HL-60 (cell line): ENCODE measurements around the gene NXNL1.

Source experiments
- DNase-seq, 2 experiments: peaks; one replicate each; pipeline ENCODE4 v3.0.0-alpha.2; 2010 to 2020; ENCODE audit warnings: low read depth in 1 of 2, low spot score in 1 of 2
- H3K27ac ChIP-seq: fragments of 250-450 bp; sonication (Bioruptor Pico); replicated peaks from 2 replicates; pipeline ENCODE4 v1.5.1; 2020; ENCODE audit warnings: mild to moderate bottlenecking, moderate library complexity
- H3K27me3 ChIP-seq: fragments of 250-450 bp; sonication (Bioruptor Pico); 2 replicates; pipeline ENCODE4 v1.5.1; 2021; ENCODE audit warnings: mild to moderate bottlenecking, moderate library complexity; ENCODE audit not compliant: insufficient read depth, poor library complexity, severe bottlenecking
- H3K4me3 ChIP-seq: replicated peaks from 2 replicates; pipeline ENCODE4 v1.5.1; 2011; ENCODE audit warnings: mild to moderate bottlenecking, control low read depth, low read length; ENCODE audit not compliant: insufficient read depth
- GABPA ChIP-seq: IDR thresholded peaks from 2 replicates; pipeline ENCODE4 v1.6.1; 2012; ENCODE audit warnings: low read depth
- POLR2AphosphoS5 ChIP-seq: IDR thresholded peaks from 2 replicates; pipeline ENCODE4 v1.6.1; 2012; ENCODE audit warnings: low read depth
- SPI1 ChIP-seq: IDR thresholded peaks from 2 replicates; pipeline ENCODE4 v1.6.1; 2012; ENCODE audit warnings: low read depth, mild to moderate bottlenecking, borderline replicate concordance
- TF ChIP-seq, protein P1 (sequence below): IDR thresholded peaks from 2 replicates; pipeline ENCODE4 v1.6.1; 2012; ENCODE audit warnings: low read depth; ENCODE audit not compliant: insufficient replicate concordance
- TF ChIP-seq, protein P2 (sequence below): IDR thresholded peaks from one replicate; pipeline ENCODE4 v1.5.1; 2011; ENCODE audit warnings: low read length, control low read depth, inconsistent platforms; ENCODE audit not compliant: insufficient read depth

Gene NXNL1

DNA sequence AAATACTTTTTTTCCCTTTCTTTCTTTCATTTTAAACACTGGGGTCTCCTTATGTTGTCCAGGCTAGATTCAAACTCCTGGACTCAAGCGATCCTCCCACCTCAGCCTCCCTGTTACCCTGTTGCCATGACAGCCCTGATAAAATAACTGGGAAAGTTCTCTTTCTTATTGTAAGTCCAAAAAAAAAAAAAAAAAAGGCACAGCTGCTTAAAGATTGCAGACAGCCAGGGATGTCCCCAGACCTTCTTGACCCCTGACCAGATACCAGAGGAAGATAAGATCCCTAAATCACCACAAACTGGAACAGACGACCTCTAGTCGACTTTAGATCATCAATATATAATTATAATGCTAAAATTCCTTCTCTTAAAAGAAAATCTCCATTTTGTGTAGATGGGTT is 42.0 kb downstream of the NXNL1 start:
- no peak for DNase-seq
- peak overlapping the region; percentile 64 for H3K27ac ChIP-seq

DNA sequence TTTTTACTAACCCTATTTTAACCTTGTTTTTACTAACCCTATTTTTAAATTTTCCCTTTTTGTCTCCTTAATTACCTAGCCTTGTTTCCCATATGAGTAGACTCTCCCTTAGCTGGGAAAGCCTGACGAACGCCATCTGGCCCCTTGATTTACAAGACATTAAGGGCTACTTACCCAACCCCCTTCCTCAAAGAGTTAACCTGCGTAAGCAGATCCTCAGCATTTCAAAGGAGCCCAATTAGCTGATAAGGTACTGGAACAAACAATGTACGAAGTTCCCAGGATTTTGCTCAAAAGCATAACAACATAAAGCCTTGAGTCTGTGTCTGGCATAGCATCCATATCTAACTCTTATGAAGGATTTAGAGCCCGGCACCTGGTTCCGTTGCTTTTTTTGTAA is 45.6 kb downstream of the NXNL1 start:
- DNase-seq, result no peak
- TF ChIP-seq, protein P1, sequence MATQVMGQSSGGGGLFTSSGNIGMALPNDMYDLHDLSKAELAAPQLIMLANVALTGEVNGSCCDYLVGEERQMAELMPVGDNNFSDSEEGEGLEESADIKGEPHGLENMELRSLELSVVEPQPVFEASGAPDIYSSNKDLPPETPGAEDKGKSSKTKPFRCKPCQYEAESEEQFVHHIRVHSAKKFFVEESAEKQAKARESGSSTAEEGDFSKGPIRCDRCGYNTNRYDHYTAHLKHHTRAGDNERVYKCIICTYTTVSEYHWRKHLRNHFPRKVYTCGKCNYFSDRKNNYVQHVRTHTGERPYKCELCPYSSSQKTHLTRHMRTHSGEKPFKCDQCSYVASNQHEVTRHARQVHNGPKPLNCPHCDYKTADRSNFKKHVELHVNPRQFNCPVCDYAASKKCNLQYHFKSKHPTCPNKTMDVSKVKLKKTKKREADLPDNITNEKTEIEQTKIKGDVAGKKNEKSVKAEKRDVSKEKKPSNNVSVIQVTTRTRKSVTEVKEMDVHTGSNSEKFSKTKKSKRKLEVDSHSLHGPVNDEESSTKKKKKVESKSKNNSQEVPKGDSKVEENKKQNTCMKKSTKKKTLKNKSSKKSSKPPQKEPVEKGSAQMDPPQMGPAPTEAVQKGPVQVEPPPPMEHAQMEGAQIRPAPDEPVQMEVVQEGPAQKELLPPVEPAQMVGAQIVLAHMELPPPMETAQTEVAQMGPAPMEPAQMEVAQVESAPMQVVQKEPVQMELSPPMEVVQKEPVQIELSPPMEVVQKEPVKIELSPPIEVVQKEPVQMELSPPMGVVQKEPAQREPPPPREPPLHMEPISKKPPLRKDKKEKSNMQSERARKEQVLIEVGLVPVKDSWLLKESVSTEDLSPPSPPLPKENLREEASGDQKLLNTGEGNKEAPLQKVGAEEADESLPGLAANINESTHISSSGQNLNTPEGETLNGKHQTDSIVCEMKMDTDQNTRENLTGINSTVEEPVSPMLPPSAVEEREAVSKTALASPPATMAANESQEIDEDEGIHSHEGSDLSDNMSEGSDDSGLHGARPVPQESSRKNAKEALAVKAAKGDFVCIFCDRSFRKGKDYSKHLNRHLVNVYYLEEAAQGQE, result no peak
- TF ChIP-seq, protein P2, sequence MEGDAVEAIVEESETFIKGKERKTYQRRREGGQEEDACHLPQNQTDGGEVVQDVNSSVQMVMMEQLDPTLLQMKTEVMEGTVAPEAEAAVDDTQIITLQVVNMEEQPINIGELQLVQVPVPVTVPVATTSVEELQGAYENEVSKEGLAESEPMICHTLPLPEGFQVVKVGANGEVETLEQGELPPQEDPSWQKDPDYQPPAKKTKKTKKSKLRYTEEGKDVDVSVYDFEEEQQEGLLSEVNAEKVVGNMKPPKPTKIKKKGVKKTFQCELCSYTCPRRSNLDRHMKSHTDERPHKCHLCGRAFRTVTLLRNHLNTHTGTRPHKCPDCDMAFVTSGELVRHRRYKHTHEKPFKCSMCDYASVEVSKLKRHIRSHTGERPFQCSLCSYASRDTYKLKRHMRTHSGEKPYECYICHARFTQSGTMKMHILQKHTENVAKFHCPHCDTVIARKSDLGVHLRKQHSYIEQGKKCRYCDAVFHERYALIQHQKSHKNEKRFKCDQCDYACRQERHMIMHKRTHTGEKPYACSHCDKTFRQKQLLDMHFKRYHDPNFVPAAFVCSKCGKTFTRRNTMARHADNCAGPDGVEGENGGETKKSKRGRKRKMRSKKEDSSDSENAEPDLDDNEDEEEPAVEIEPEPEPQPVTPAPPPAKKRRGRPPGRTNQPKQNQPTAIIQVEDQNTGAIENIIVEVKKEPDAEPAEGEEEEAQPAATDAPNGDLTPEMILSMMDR, result no peak
- TF ChIP-seq POLR2AphosphoS5 (no peak), GABPA (no peak), SPI1 (no peak)
- Histone ChIP-seq H3K27ac (no peak overlapping the region), H3K4me3 (no peak overlapping the region), H3K27me3 (no peaks in the 10 kb centered on the region)

More for the DNA sequence above, 42.0 kb downstream of the NXNL1 start:
- TF ChIP-seq POLR2AphosphoS5, result no peak
- TF ChIP-seq, protein P1, result no peak
- no peak for TF ChIP-seq SPI1
- Histone ChIP-seq H3K27me3 (no peaks in the 10 kb centered on the region), H3K4me3 (no peak overlapping the region; the same call in 1 of the 2 replicates)

DNA sequence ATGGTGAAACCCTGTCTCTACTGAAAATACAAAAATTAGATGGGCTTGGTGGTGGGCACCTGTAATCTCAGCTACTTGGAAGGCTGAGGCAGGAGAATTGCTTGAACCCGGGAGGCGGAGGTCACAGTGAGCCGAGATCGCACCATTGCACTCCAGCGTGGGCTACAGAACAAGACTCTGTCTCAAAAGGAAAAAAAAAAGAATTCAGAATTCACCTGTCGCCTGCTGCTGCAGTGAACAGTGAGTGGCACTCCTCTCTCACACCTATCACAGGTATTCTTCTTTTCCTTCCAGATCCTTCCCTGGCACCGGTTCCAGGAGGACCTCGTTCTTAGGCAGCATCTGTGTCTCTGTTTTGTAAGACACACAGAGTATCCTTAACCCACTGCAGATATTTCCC is 46.6 kb downstream of the NXNL1 start:
- Histone ChIP-seq H3K4me3 (no peak overlapping the region), H3K27me3 (no peaks in the 10 kb centered on the region), H3K27ac (no peak overlapping the region)
- TF ChIP-seq GABPA, result no peak
- no peak for TF ChIP-seq SPI1
- TF ChIP-seq, protein P2, result no peak
- TF ChIP-seq, protein P1, result no peak
- TF ChIP-seq POLR2AphosphoS5, result no peak
- DNase-seq, result no peak
